Stimulated activated memory B cell treated with anti-CD40 and anti-IgM and Interleukin-4, amounts not matched to agents 10 μg/mL and 1 μg/mL and 100 μg/mL, for 72 hours (primary cell): ENCODE measurements around the gene ADARB2.
"Not testable (repeated sequence)": the region's sequence is repeated elsewhere in the genome, so short reads cannot be mapped to it uniquely, and the experiment has no call there.

Source experiments
- ATAC-seq: fragments of 150-1000 bp; cut with Tn5 transposase; 2 replicates; pipeline ENCODE4 v1.10.0; 2021
- H3K27ac Mint-ChIP-seq: one replicate; pipeline ENCODE4 v1.8.0; 2022; ENCODE audit warnings: mild to moderate bottlenecking, mixed read lengths
- H3K27me3 Mint-ChIP-seq: one replicate; pipeline ENCODE4 v1.8.0; 2022; ENCODE audit warnings: mixed read lengths
- H3K36me3 Mint-ChIP-seq: one replicate; pipeline ENCODE4 v1.8.0; 2022; ENCODE audit warnings: mixed read lengths
- H3K4me1 Mint-ChIP-seq: one replicate; pipeline ENCODE4 v1.8.0; 2022; ENCODE audit warnings: mixed read lengths
- H3K4me3 Mint-ChIP-seq: one replicate; pipeline ENCODE4 v1.8.0; 2022; ENCODE audit warnings: mild to moderate bottlenecking, moderate library complexity, mixed read lengths
- H3K9me3 Mint-ChIP-seq: one replicate; pipeline ENCODE4 v1.8.0; 2022; ENCODE audit warnings: mixed read lengths

Gene ADARB2

GRCh38 chr10:1426786-1427185 lies 310.5 kb downstream of the ADARB2 start:
- ATAC-seq, result no peak
- Mint-ChIP-seq H3K27me3 (no peaks in the 10 kb centered on the region), H3K36me3 (peaks cover 6% of the 10 kb centered on the region), H3K27ac (no peak overlapping the region), H3K4me3 (no peak overlapping the region), H3K9me3 (no peaks in the 10 kb centered on the region), H3K4me1 (peaks cover 57% of the 10 kb centered on the region)

DNA sequence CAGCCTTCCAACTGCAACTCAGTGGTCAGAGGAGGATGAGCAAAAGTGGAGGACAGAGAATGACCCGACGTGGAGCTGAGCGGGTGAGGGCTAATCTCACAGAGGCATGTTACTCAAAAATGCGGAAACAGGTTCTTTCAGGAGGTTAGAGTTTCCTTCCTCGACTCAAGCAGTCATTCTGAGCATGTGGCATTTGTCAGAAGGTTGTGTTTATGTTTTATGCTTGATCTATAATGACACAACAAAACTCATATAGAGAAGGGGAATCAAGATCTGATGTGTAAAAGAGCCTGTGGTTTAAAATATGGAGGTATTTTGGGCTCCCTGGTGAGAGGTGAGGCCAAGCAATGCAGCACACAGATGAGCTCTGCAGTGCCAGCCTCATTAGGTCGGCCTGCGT lies 311.4 kb downstream of the ADARB2 start:
- Mint-ChIP-seq H3K27ac (peak overlapping the region; percentile 38), H3K36me3 (peaks cover 6% of the 10 kb centered on the region), H3K9me3 (no peaks in the 10 kb centered on the region), H3K27me3 (no peaks in the 10 kb centered on the region), H3K4me1 (peaks cover 66% of the 10 kb centered on the region), H3K4me3 (no peak overlapping the region)
- peak; percentile 88 for ATAC-seq

DNA sequence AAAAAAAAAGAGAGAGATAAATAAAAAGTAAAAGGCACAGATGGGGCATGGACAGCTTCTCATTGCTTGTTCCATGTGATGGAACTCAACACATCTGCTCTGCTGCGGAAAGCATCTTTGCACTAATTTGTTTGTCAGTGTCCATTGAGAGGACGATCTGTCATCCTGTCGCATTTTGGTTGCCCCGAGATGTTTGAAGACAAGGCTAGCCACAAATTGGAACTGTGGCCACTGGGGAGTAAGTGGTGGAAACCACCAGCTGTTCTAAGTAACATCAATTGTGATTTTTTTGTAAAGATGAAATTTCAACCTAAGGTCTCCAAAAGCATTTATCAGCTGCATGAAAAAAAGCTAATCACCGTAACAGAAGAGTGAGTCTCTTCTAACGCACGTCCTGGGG lies 312.7 kb downstream of the ADARB2 start:
- ATAC-seq, result peak; percentile 58
- Mint-ChIP-seq H3K4me3 (no peak overlapping the region), H3K4me1 (peaks cover 70% of the 10 kb centered on the region), H3K27ac (no peak overlapping the region), H3K27me3 (no peaks in the 10 kb centered on the region), H3K9me3 (no peaks in the 10 kb centered on the region), H3K36me3 (no peaks in the 10 kb centered on the region)

GRCh38 chr10:1423676-1424253 lies 313.6 kb downstream of the ADARB2 start:
- ATAC-seq, result no peak
- peaks cover 70% of the 10 kb centered on the region for H3K4me1 Mint-ChIP-seq
- H3K9me3 Mint-ChIP-seq, result no peaks in the 10 kb centered on the region
- no peak overlapping the region for H3K4me3 Mint-ChIP-seq
- H3K27ac Mint-ChIP-seq, result peak overlapping the region; percentile 61
- H3K27me3 Mint-ChIP-seq, result no peaks in the 10 kb centered on the region
- no peaks in the 10 kb centered on the region for H3K36me3 Mint-ChIP-seq

DNA sequence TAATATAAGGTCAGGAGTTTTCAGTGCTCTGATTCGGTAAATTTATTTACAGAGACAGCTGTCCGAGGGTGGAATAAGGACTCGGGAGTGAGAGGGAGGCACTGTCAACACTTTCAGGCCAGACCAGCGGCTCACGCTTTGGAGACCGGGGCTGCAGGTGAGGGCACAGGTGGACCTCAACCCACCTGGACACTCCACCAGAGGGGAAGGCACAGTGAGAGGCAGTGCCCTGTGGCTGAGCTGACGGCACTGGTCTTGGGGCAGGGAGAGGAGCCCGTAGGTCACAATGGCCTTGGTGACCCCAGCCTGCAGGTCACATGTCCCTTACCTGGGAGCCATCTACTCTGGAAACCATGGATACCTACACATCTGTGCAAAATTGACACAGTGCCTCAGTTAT lies 315.1 kb downstream of the ADARB2 start:
- Mint-ChIP-seq H3K4me3 (no peak overlapping the region), H3K36me3 (no peaks in the 10 kb centered on the region), H3K27me3 (no peaks in the 10 kb centered on the region), H3K27ac (no peak overlapping the region), H3K4me1 (peaks cover 66% of the 10 kb centered on the region), H3K9me3 (no peaks in the 10 kb centered on the region)
- no peak for ATAC-seq

DNA sequence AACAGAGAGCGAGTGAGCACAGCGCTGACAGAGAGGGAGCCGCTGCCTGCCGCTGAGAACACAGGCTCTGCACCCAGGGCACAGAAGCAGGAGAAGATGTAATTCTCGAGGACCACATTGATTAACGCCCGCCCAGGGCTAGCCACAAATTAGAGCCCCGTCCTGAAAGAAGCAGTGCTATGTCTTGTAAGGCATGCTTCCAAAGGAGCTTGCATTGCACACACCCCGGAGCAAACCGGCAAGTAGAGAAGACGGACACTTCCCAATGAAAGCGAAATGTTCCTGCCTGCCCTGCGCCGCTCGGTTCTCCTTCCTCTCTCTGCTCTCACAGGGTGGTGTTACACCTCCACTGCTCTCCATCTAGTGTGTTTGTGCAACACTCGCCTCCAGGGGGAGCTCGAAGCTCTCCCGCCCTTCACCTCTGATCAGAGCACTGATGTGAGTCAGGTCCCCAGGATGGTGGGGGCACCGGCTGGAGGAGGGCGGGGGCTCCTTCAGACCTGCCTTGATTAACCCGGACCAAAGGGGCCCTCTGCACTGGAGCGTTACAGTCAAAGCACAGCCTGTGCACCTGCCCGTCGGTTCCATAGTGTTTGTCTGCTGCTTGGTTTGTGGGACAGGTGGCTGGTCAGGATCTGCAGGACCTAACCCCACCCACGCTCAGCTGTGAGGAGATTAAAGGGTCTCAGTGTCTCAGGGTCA lies 316.5 kb downstream of the ADARB2 start:
- H3K4me1 Mint-ChIP-seq, result peaks cover 57% of the 10 kb centered on the region
- H3K9me3 Mint-ChIP-seq, result no peaks in the 10 kb centered on the region
- peak overlapping the region; percentile 11 for H3K4me3 Mint-ChIP-seq
- H3K27ac Mint-ChIP-seq, result no peak overlapping the region
- H3K27me3 Mint-ChIP-seq, result no peaks in the 10 kb centered on the region
- ATAC-seq, result peak; percentile 91
- H3K36me3 Mint-ChIP-seq, result no peaks in the 10 kb centered on the region

GRCh38 chr10:1419796-1420610 lies 317.3 kb downstream of the ADARB2 start:
- Mint-ChIP-seq H3K27ac (no peak overlapping the region), H3K27me3 (peaks cover 5% of the 10 kb centered on the region), H3K36me3 (no peaks in the 10 kb centered on the region), H3K4me1 (peaks cover 49% of the 10 kb centered on the region), H3K9me3 (peaks cover 4% of the 10 kb centered on the region), H3K4me3 (peak overlapping the region; percentile 11)
- ATAC-seq, result no peak

DNA sequence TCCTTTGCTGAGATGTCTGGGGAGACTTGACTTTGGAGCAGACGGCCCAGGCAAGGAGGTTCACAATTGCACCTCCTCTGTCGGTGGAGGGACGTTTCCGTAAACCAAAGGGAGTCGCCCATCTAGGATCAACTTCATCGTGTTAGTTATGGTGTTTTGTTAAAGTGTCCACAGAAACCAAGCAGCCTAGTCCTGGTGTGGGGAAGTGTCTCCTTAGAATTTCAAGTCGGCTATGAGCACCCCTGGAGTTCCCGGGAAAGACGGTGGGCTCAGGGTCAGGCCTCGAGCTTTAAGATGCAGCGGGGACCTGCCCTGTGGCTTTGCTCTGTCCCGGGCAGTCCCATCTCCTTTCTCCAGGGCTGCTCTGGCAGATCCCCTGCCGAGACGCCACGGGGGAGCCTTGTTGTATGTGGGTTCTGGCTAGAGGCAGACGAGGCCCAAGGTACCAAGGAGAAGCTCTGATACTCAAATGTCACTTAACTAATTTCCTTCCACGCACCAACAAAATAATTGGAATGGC lies 319.2 kb downstream of the ADARB2 start:
- no peak for ATAC-seq
- Mint-ChIP-seq H3K27me3 (peaks cover 19% of the 10 kb centered on the region), H3K4me3 (no peak overlapping the region), H3K9me3 (peaks cover 9% of the 10 kb centered on the region), H3K27ac (no peak overlapping the region), H3K36me3 (no peaks in the 10 kb centered on the region), H3K4me1 (peaks cover 34% of the 10 kb centered on the region)

- no peaks in the 10 kb centered on the region for H3K36me3 Mint-ChIP-seq
- peaks cover 36% of the 10 kb centered on the region for H3K4me1 Mint-ChIP-seq
- no peak overlapping the region for H3K4me3 Mint-ChIP-seq
- ATAC-seq, result no peak
- peaks cover 25% of the 10 kb centered on the region for H3K27me3 Mint-ChIP-seq
- H3K9me3 Mint-ChIP-seq, result peaks cover 9% of the 10 kb centered on the region
- H3K27ac Mint-ChIP-seq, result no peak overlapping the region
Measured at GRCh38 chr10:1417574-1417973, 319.8 kb downstream of the ADARB2 start.

- peaks cover 27% of the 10 kb centered on the region for H3K27me3 Mint-ChIP-seq
- H3K9me3 Mint-ChIP-seq, result peaks cover 9% of the 10 kb centered on the region
- no peaks in the 10 kb centered on the region for H3K36me3 Mint-ChIP-seq
Measured at GRCh38 chr10:1416456-1417037, 320.8 kb downstream of the ADARB2 start.

DNA sequence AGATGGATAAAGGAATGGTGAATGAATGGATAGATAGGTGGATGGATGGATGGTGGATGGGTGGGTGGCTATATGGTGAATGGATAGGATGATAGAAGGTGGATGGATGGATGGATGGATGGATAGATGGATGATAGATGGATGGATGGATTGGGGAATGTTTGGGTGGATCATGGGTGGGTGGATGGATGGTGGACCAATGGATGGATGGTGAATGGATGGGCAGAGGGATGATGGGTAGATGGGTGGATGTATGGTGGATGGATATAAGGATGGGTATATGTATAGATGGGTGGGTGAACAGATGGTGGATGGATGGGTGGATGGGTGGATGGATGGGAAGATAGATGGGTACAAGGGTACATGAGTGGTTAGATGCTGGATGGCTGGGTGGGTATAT lies 322.4 kb downstream of the ADARB2 start:
- ATAC-seq, result no peak
- Mint-ChIP-seq H3K36me3 (no peaks in the 10 kb centered on the region), H3K27ac (no peak overlapping the region), H3K9me3 (peaks cover 9% of the 10 kb centered on the region), H3K4me1 (peaks cover 15% of the 10 kb centered on the region), H3K4me3 (no peak overlapping the region), H3K27me3 (peaks cover 40% of the 10 kb centered on the region)

More at GRCh38 chr10:1416456-1417037, 320.8 kb downstream of the ADARB2 start:
- peaks cover 30% of the 10 kb centered on the region for H3K4me1 Mint-ChIP-seq
- ATAC-seq, result no peak
- H3K4me3 Mint-ChIP-seq, result no peak overlapping the region
- no peak overlapping the region for H3K27ac Mint-ChIP-seq

DNA sequence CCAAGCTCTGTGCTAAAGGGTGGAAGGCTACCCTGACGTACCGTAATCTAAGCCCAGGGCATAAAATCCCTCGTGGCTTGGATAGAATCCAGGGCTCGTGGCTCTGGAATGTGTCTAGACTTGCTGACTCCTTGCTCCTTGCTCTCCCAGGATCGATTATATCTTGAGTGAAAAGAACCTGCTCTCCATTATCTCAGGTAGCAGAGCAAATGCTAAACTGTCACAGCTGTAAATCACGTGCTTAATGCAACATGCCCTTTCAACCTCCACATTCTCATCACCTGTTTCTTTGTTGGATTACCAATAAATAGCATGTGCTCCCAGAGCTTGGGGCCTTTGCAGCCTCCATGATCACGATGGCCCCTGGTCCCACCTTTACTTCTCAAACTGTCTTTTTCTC lies 323.0 kb downstream of the ADARB2 start:
- peaks cover 15% of the 10 kb centered on the region for H3K4me1 Mint-ChIP-seq
- H3K4me3 Mint-ChIP-seq, H3K36me3 Mint-ChIP-seq, H3K9me3 Mint-ChIP-seq, ATAC-seq, H3K27ac Mint-ChIP-seq: not testable (repeated sequence)
- peaks cover 45% of the 10 kb centered on the region for H3K27me3 Mint-ChIP-seq

- no peak overlapping the region for H3K27ac Mint-ChIP-seq
- ATAC-seq, result no peak
- peaks cover 15% of the 10 kb centered on the region for H3K4me1 Mint-ChIP-seq
- H3K4me3 Mint-ChIP-seq, result no peak overlapping the region
- H3K27me3 Mint-ChIP-seq, result peaks cover 50% of the 10 kb centered on the region
- no peaks in the 10 kb centered on the region for H3K36me3 Mint-ChIP-seq
- peaks cover 9% of the 10 kb centered on the region for H3K9me3 Mint-ChIP-seq
Measured at GRCh38 chr10:1413823-1414222, 323.5 kb downstream of the ADARB2 start.

DNA sequence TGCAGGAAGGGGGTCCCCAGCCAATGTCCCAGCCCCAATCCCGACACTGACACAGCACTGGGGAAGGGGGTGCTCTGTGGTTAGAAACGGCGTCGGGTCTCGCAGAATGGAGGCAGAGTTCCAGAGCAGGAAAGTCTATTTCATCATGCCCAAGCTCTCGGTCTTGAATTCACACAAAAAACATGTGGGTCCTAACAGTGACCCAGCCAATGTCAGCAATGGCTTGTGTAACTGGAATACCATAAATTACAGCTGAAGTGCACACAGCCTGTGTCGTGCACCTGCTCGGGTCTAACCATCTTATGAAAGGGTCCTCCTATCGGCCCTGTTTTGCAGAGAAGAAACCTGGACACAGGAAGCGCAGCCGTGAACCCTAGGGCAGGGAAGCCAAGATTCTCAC lies 324.1 kb downstream of the ADARB2 start:
- Mint-ChIP-seq H3K4me1 (peaks cover 15% of the 10 kb centered on the region), H3K4me3 (no peak overlapping the region), H3K9me3 (peaks cover 9% of the 10 kb centered on the region), H3K36me3 (no peaks in the 10 kb centered on the region), H3K27ac (no peak overlapping the region), H3K27me3 (peaks cover 54% of the 10 kb centered on the region)
- ATAC-seq, result no peak

- H3K9me3 Mint-ChIP-seq, result peaks cover 9% of the 10 kb centered on the region
- peaks cover 54% of the 10 kb centered on the region for H3K27me3 Mint-ChIP-seq
- H3K4me1 Mint-ChIP-seq, result peaks cover 15% of the 10 kb centered on the region
- no peaks in the 10 kb centered on the region for H3K36me3 Mint-ChIP-seq
- peak; percentile 84 for ATAC-seq
- H3K4me3 Mint-ChIP-seq, result no peak overlapping the region
- H3K27ac Mint-ChIP-seq, result no peak overlapping the region
Measured at GRCh38 chr10:1412531-1413189, 324.7 kb downstream of the ADARB2 start.
